Measurements from ENCODE around the gene AP3D1. TPM values are rescaled to one million over a fixed set of nuclear protein-coding genes. Genes with fewer than 3 reads are reported as not detected.

Gene AP3D1
- total and polyA plus RNA-seq, 9 of the 15 experiments (the other 6 are each of a cell fraction or from before 2014, with no cell fraction given) = 1.2 to 86.1 (median 35.9) TPM

- peak; percentile 11; the same call in 1 of the 2 replicates for TF ChIP-seq ZNF449 (CRISPR knock-in tag; IDR thresholded peaks at IDR 0.05)
- TF ChIP-seq ATF6 (CRISPR knock-in tag; IDR thresholded peaks at IDR 0.05) = no peak
- TF ChIP-seq ZNF232 (CRISPR knock-in tag; IDR thresholded peaks at IDR 0.05) = 0 out of 2 replicates have a peak, but pooled peaks have one; percentile 36
- peak; percentile 99 for TF ChIP-seq FOSL1 (tag; conservative IDR thresholded peaks at IDR 0.05)
- TF ChIP-seq XRCC3 (IDR thresholded peaks at IDR 0.05) = no peak
- TF ChIP-seq GMEB1 (CRISPR knock-in tag; IDR thresholded peaks at IDR 0.05) = peak; percentile 30; the same call in 1 of the 2 replicates
- 0 out of 2 replicates have a peak, but pooled peaks have one; percentile 64 for TF ChIP-seq MITF (IDR thresholded peaks at IDR 0.05)
- TF ChIP-seq TEAD2 (tag; IDR thresholded peaks at IDR 0.05) = peak; percentile 62; the same call in 1 of the 2 replicates
- no peak for TF ChIP-seq SIRT6 (IDR thresholded peaks at IDR 0.05; ENCODE audit: low read depth, low read length)
- TF ChIP-seq ARID4B (CRISPR knock-in tag; IDR thresholded peaks at IDR 0.05) = peak; percentile 81; the same call in 1 of the 2 replicates
- peak; percentile 25 for TF ChIP-seq PML (IDR thresholded peaks at IDR 0.05; ENCODE audit: low read length)
- TF ChIP-seq MYNN (IDR thresholded peaks at IDR 0.05) = peak; percentile 20
- no peak for TF ChIP-seq MYNN (CRISPR knock-in tag; IDR thresholded peaks at IDR 0.05)
- peak; percentile 91; the same call in 1 of the 2 replicates for TF ChIP-seq BRD4 (IDR thresholded peaks at IDR 0.05)
- peak; percentile 80 for TF ChIP-seq GABPB1 (CRISPR knock-in tag; IDR thresholded peaks at IDR 0.05)
These were observed 91.8 kb downstream of the AP3D1 start (continued) for GRCh38 chr19:2059422-2060201.
